RWPE1 (cell line): ENCODE measurements around the gene RAB22A.

Source experiments
- CTCF ChIA-PET: fragments of 350-600 bp; sonication (Branson Sonifier 250); formaldehyde crosslinking; extraction: SDS; loops from one replicate; lab custom pipeline; 2021; lab: Yijun Ruan, JAX
- POLR2A ChIA-PET: fragments of 400-600 bp; formaldehyde crosslinking; extraction: SDS; loops from one replicate; lab custom pipeline; 2020; ENCODE audit warnings: antibody characterized with exemption; ENCODE audit not compliant: low non-redundant PET; lab: Yijun Ruan, JAX
- DNase-seq: peaks from one replicate; pipeline ENCODE4 v3.0.0; 2012; ENCODE audit warnings: low spot score
- H3K27ac ChIP-seq: fragments of 450-650 bp; 2 replicates; pipeline ENCODE4 v1.5.1; 2017
- TF ChIP-seq, protein P1 (sequence below): fragments of 450-650 bp; conservative IDR thresholded peaks from 2 replicates; pipeline ENCODE4 v1.5.1; 2017; ENCODE audit warnings: low read depth, mild to moderate bottlenecking

Gene RAB22A

DNA sequence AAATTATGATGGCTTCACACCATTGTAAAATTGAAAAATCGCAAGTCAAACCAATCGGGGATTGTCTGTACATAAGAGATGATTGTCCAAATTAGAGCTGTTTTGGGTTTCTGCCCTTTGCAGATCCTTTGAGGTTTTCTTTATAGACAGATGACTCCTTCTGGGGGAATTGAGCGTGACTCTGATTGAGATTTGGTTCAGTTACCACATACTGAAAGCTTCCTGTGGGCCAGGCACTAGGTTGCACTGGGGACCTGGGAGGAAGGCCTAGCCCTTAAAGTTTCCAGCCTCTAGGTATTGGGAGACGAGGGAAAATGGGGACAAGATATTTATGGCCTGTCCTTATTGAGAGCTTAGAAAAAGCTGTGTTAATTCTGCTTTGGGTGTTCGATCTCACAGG is 88.7 kb downstream of the RAB22A start:
- ChIA-PET CTCF (interaction anchor here (0.6 to 0.7 kb wide), 2 partner anchors 146 to 166 kb away, joined by 3 to 7 read pairs; no protein-coding TSS in a partner anchor), POLR2A (no interaction called here)
- H3K27ac ChIP-seq = no peak overlapping the region
- TF ChIP-seq, protein P1, sequence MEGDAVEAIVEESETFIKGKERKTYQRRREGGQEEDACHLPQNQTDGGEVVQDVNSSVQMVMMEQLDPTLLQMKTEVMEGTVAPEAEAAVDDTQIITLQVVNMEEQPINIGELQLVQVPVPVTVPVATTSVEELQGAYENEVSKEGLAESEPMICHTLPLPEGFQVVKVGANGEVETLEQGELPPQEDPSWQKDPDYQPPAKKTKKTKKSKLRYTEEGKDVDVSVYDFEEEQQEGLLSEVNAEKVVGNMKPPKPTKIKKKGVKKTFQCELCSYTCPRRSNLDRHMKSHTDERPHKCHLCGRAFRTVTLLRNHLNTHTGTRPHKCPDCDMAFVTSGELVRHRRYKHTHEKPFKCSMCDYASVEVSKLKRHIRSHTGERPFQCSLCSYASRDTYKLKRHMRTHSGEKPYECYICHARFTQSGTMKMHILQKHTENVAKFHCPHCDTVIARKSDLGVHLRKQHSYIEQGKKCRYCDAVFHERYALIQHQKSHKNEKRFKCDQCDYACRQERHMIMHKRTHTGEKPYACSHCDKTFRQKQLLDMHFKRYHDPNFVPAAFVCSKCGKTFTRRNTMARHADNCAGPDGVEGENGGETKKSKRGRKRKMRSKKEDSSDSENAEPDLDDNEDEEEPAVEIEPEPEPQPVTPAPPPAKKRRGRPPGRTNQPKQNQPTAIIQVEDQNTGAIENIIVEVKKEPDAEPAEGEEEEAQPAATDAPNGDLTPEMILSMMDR = no peak
- no peak for DNase-seq

DNA sequence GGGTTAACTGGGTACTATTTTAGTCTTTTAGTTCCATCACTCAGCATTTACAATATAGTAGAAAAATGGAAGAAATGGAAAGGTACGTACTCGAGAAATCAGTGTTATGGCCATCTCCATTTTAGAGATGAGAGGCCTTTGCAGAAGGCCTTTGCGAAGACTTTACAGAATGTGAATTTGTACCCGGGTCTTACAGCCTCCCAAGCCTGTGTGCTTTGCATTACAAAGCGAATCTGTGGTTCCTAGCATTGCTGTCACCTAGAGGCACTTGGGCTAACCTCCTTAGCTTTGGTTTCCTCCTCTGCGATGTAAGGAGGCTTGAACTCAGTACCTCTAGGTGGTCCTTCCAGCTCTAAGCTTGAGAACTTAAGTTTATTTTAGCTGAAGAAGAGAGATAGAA is 90.4 kb downstream of the RAB22A start:
- CTCF ChIA-PET = interaction anchor here (0.6 kb wide), 1 partner anchor 706 kb away, joined by 3 read pairs; no protein-coding TSS in a partner anchor
- POLR2A ChIA-PET = interaction anchor here (1.3 kb wide), 1 partner anchor 11 kb away, joined by 5 read pairs; the partner anchor contains the start of gene VAPB

DNA sequence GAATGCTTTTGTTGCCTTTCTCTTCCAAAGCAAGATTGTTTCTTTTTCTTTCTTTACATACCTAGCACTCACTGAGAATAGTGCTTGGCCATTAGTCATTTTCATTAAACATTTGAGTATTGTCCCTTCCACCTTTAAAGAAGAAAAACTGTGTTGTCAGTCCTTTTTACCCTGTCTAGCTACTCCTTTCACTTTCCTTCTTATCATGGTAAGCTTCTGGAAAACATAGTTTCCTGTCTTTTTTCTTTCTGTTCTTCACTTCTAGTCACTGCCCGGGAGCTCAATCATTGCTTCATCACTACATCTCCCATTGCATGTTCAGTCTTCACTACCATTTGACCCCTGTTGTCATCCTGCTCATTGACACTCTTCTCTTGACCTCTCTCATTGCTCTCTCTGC is 91.6 kb downstream of the RAB22A start:
- H3K27ac ChIP-seq = no peak overlapping the region
- DNase-seq = no peak
- ChIA-PET POLR2A (no interaction called here), CTCF (no interaction called here)
- TF ChIP-seq, protein P1 = no peak

More for the DNA sequence above, 90.4 kb downstream of the RAB22A start:
- DNase-seq = no peak
- TF ChIP-seq, protein P1 = no peak
- no peak overlapping the region for H3K27ac ChIP-seq

DNA sequence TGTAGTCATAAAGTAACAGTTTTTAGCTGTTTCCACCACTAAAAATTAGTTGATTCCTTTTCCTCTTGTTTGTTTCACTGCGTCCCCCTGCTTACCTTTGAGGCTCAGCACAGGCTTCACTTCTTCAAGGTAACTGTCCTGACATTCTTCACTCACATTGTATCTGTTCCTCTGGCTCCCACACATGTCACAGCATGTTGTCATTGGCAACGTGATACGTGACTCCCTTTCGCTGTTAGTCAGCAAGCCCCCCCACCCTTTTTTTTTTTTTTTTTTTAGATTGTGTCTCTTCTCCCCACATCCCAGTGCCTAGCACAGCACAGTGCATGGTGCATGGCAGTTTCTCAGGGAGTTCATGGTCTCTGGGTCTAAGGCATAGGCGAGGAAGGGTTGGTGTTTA is 92.8 kb downstream of the RAB22A start:
- DNase-seq = peak; percentile 42
- TF ChIP-seq, protein P1 = no peak
- POLR2A ChIA-PET = no interaction called here
- CTCF ChIA-PET = interaction anchor here (0.6 kb wide), 2 partner anchors 117 to 1195 kb away, joined by 3 read pairs; no protein-coding TSS in a partner anchor
- H3K27ac ChIP-seq = peak overlapping the region; percentile 11; the same call in 1 of the 2 replicates

DNA sequence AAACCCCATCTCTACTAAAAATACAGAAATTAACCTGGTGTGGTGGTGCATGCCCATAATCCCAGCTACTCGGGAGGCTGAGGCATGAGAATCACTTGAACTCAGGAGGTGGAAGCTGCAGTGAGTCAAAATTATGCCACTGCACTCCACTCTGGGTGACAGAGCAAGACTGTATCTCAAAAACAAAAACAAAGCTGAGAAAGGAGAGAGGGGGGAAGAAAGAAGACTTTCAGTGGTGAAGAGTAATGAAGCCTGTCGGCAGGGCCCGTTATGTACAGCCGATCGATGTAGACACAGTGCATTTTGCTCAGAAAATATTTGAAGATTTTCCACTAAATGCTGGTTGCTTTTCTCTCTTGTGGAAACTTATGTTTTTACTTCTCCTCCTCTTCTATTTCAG is 93.3 kb downstream of the RAB22A start:
- TF ChIP-seq, protein P1 = no peak
- ChIA-PET POLR2A (no interaction called here), CTCF (interaction anchor here (0.6 kb wide), 1 partner anchor 118 kb away, joined by 3 read pairs; no protein-coding TSS in a partner anchor)
- no peak for DNase-seq
- peak overlapping the region; percentile 11; the same call in 1 of the 2 replicates for H3K27ac ChIP-seq

DNA sequence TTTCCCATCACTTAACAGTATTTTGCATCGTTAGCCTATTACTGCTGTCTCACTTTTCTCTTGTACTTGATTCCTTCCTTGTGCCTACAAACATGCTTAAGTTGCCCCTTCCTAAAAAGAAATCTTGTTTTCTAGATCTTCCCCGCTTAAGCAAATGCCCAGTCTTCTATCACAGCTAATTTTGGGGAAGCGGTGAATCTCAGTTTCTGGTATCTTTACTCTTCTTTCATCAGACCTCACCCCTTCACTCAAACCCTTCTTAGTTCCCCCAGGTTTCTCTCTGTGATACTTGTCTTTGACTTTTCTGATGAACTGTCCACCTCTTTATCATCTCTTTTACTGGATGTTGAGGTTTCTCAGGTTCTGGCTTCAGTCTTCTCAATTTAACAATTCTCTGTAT is 93.8 kb downstream of the RAB22A start:
- POLR2A ChIA-PET = no interaction called here
- CTCF ChIA-PET = no interaction called here
- TF ChIP-seq, protein P1 = no peak
- no peak for DNase-seq
- H3K27ac ChIP-seq = no peak overlapping the region
